ENCODE data around the gene COASY.
"Not testable (repeated sequence)": the region's sequence is repeated elsewhere in the genome, so short reads cannot be mapped to it uniquely, and the experiment has no call there.

The COASY gene

DNA sequence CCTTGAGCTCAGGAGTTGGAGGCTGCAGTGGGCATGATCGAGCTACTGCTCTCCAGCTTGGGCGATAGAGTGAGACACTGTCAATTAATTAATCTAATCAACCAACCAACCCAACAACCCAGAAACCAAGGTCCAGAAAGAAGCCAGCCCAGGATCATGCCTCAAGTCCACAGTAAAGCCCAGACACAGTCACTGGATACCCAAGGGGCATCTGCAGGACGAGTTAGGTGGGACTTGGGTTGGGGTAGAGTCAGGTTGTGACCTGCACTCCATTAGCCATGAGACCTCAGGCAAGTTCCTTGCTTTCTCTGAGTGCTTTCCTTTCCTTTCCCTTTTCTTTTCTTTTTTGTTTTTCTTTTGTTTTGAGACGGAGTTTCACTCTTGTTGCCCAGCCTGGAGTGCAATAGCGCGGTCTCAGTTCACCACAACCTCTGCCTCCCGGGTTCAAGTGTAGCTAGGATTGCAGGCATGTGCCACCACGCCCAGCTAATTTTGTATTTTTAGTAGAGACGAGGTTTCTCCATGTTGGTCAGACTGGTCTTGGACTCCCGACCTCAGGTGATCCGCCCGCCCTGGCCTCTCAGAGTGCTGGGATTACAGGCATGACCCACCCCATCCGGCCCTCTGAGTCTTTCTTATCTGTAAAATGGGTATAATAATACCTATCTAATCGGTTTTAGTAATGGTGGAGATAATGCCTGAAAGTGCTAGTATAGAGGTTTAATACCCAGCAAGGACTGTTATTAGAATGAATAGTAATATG lies 12.8 kb upstream of the COASY start:
- in situ Hi-C loops (cut with MboI; ENCODE audit: low sequenced_read_pairs): no loop called here

DNA sequence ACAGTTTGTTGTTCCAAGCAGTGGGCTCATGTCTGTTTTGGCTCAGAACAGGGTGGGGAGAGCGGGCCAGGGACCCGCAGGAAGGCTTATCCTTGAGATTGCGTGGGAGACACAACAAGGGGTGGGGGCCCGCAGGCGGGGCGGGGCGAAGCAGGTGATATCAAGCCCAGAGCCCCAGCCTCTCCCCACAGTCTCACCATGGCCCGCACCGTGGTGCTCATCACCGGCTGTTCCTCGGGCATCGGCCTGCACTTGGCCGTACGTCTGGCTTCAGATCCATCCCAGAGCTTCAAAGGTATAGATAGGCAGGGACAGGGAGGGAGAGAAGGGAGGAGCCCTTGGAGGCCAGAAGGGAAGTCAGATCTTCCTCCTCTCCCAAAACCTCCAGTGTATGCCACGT lies 9.2 kb upstream of the COASY start, which contains the start of gene HSD17B1:
HSD17B1 (plus strand) TSS at position 188 of the 400 bp plus-strand sequence; CDS start at position 199, 11 bp downstream.
- in situ Hi-C loops (cut with MboI; ENCODE audit: low sequenced_read_pairs): not testable (repeated sequence)

DNA sequence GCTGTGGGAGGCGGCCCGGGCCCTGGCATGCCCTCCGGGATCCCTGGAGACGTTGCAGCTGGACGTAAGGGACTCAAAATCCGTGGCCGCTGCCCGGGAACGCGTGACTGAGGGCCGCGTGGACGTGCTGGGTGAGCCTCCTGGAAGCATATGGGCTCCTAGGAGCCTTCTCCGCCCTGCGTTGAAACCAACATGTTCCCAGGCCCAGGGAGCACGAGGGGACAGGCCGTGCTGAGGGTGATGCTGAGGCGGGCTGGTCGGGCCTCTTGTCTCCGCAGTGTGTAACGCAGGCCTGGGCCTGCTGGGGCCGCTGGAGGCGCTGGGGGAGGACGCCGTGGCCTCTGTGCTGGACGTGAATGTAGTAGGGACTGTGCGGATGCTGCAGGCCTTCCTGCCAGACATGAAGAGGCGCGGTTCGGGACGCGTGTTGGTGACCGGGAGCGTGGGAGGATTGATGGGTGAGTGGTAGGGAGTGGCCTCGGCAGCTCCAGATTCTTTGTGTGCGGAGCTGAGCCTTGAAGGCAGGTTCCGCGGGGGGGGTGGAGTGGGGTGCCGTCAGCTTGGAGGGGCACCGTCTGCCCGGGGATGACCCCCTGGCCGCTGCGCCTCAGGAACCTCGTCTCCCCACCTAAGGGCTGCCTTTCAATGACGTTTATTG lies 8.7 kb upstream of the COASY start:
- in situ Hi-C loops (cut with MboI; ENCODE audit: low sequenced_read_pairs): no loop called here

DNA sequence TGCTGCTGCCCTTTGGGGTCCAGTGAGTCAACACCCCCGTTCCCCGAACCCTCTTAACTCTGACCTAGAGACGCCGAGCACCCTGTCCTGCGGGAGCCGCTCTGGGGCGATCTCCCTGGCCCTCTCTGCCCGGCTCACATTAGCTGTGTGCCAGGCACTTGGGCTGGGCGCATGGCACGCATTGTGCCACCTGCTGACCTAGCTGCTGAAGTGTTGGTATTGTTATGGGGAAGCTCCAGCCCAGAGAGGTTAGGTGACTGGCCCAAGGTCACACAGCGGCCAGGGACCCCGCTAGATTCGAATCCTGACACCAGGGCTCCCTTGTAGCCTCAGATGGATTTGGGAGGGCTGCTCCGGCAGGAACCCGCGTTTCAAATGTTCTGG lies 8.1 kb upstream of the COASY start:
- in situ Hi-C loops (cut with MboI; ENCODE audit: low sequenced_read_pairs): no loop called here

DNA sequence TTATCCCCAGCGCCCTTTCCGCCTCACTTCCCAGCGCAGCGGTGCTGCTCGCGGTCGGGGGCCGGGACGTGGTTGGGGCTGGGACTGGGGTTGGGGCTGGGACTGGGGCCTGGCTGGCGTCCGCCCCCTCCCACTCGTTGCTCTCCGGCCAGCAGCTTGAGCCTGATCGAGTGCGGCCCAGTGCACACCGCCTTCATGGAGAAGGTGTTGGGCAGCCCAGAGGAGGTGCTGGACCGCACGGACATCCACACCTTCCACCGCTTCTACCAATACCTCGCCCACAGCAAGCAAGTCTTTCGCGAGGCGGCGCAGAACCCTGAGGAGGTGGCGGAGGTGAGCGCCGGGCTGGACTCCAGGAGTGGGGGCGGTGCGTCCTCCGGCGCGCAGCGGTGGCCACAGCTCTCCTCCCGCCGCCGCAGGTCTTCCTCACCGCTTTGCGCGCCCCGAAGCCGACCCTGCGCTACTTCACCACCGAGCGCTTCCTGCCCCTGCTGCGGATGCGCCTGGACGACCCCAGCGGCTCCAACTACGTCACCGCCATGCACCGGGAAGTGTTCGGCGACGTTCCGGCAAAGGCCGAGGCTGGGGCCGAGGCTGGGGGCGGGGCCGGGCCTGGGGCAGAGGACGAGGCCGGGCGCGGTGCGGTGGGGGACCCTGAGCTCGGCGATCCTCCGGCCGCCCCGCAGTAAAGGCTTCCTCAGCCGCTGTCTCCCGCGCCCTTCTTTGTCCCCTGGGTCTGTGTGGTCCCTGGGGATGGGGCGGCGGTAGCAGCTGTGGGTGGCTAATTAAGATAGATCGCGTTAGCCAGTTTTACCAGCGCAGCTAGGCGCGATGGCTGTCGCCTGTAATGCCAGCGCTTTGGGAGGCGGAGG lies 7.5 kb upstream of the COASY start:
- in situ Hi-C loops (cut with MboI; ENCODE audit: low sequenced_read_pairs): no loop called here

DNA sequence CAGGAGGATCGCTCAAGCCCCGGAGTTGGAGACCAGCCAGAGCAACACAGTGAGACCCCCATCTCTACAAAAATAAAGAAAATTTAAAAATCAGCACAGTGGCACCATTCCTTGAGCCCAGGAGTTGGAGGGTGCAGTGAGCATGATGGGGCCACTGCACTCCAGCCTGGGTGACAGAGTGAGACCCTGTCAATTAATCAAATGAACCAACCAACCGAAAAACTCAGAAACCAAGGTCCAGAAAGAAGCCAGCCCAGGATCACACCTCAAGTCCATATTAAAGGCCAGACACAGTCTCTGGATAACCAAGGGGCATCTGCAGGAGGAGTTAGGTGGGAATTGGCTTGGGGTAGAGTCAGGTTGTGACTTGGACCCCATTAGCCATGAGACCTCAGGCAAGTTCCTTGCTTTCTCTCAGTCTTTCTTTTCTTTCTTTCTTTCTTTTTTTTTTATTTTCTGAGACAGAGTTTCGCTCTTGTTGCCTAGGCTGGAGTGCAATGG lies 6.8 kb upstream of the COASY start:
- in situ Hi-C loops (cut with MboI; ENCODE audit: low sequenced_read_pairs): no loop called here

DNA sequence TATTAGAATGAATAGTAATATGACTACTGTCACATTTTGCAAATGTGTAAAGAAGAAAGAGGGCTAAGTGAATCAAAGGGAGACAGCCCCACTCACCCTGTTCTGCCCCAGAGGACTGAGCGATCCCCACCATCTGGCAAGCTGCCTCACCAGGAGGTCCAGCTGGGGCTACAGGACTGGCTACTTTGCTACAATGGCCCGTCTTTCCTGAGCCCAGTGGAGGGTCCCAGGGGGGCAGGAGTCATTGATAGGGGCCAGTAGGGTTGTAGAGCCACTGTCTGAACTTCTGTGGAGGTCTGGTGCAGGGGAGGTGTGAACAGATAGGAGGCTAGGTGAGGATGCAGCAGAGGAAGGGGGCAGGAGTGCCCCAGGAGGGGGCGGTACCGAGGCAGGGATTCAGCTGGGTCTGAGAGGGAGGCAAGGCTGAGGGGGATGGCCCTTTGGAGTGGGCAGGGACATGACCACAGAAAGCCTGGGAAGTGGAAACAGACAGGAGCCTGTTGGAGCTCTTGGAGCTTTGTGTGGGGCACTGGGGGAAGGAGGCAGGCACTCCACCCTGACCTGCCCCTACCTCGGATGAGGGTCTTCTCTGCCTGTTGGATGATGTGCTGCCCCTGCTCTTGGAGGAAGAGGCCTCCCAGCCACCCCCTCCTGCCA lies 5.9 kb upstream of the COASY start:
- in situ Hi-C loops (cut with MboI; ENCODE audit: low sequenced_read_pairs): not testable (repeated sequence)

DNA sequence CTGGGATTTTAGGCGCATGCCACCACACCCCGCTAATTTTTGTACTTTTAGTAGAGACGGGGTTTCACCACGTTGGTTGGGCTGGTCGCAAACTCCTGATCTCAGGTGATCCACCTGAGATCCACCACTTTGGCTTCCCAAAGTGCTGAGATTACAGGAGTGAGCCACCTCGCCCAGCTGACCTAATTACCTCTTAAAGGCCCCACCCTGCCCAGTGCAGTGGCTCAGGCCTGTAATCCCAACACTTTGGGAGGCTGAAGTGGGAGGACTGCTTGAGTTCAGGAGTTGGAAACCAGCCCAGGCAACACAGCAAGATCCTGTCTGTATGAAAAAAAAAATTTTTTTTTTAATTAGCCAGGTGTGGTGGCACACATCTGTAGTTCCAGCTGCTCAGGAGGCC lies 2.9 kb upstream of the COASY start:
- in situ Hi-C loops (cut with MboI; ENCODE audit: low sequenced_read_pairs): no loop called here

DNA sequence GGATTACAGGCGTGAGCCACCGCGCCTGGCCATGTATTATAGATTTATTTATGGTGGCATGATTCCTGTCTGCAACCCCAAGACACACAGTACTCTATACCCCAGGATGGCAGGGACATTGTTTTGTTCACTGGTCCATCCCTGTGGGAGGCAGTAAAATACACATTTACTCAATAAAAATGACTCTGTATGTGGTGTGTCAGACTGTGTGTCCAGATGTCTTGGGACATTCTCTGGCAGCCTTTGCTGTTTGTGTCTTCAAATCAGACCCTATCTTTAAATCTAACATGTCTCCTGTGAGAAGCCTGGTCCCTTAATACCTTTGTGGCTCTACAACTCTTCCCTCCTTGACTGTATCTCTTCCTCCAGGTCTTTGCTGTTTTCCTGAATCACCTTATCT lies 1.7 kb upstream of the COASY start:
- in situ Hi-C loops (cut with MboI; ENCODE audit: low sequenced_read_pairs): no loop called here

DNA sequence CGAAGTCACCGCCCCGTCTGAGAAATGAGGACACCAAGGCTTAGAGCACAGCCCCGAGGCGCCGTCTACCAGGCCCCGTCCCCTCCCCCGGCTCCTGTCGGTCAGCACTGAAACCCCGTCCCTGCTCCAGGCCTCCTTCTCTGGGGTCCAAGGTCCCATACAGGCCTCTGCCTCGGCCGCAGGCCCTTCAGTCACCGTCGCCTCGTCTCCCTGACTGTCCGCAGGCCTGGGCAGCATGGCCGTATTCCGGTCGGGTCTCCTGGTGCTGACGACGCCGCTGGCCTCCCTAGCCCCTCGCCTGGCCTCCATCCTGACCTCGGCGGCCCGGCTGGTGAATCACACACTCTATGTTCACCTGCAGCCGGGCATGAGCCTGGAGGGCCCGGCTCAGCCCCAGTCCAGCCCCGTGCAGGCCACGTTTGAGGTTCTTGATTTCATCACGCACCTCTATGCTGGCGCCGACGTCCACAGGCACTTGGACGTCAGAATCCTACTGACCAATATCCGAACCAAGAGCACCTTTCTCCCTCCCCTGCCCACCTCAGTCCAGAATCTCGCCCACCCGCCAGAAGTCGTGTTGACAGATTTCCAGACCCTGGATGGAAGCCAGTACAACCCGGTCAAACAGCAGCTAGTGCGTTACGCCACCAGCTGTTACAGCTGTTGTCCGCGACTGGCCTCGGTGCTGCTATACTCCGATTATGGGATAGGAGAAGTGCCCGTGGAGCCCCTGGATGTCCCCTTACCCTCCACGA lies 617 bp downstream of the COASY start:
- in situ Hi-C loops (cut with MboI; ENCODE audit: low sequenced_read_pairs): no loop called here

DNA sequence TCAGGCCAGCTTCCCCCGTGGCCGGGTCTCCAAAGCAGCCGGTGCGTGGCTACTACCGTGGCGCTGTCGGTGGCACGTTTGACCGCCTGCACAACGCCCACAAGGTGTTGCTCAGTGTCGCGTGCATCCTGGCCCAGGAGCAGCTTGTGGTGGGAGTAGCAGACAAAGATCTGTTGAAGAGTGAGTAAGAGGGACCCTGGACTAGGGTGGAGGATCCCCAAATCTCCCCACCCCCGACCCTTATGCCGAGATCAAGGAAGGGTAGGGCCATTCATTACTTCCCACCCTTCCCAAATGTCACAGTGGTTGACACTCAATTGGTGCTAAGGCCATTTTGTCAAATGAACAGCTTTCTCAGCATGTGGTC lies 1.2 kb downstream of the COASY start:
- in situ Hi-C loops (cut with MboI; ENCODE audit: low sequenced_read_pairs): no loop called here

DNA sequence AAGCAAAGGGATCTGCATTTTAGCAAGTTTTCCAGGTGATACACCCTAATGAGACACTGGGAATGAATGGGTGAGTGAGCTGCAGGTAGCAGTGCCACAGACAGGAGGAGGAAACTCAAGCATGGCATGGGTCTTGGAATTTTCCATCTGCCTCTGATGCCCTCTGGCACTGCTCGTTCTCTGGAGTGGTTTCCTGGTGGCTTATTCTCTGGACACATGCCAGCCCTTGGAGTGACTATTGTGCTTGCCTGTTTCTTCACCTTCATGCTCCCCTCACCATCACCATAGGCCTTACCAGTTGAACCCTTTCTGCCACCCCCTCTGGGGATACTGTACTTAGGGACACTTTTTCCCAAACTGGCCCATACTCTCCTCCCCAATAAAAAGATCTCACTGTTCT lies 1.6 kb downstream of the COASY start:
- in situ Hi-C loops (cut with MboI; ENCODE audit: low sequenced_read_pairs): no loop called here

DNA sequence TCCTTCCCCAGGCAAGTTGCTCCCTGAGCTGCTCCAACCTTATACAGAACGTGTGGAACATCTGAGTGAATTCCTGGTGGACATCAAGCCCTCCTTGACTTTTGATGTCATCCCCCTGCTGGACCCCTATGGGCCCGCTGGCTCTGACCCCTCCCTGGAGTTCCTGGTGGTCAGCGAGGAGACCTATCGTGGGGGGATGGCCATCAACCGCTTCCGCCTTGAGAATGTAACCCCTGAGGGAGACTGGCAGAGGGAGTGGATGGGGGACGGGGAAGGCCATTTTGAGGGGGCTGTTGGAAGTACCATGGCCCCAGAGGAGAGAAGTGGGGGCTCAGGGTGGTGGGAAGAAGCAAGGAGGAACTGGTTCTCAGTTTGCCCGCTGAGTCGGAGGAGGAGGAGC lies 2.0 kb downstream of the COASY start:
- in situ Hi-C loops (cut with MboI; ENCODE audit: low sequenced_read_pairs): no loop called here

DNA sequence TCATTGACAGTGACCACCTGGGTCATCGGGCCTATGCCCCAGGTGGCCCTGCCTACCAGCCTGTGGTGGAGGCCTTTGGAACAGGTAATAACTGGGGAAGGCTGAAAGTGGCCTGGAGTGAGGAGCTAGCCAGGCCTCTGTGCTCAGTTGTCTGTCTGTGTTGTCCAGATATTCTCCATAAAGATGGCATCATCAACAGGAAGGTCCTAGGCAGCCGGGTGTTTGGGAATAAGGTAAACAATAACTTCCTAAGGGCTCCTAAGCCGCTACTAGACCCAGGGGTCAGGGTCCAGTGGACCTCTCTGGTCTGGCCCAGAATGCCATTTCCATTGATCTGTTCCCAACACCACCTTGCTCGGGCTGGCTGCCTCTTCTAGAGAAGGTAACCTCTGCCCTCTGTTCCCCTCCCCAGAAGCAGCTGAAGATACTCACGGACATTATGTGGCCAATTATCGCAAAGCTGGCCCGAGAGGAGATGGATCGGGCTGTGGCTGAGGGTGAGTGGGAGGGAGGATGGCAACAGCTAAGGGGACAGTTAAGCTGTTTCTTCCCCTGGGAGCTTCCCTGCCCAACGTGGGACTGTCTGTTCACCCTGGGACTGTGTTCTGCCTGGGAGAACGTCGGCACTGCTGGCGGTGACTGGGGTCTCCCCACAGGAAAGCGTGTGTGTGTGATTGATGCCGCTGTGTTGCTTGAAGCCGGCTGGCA lies 3.0 kb downstream of the COASY start:
- in situ Hi-C loops (cut with MboI; ENCODE audit: low sequenced_read_pairs): no loop called here

DNA sequence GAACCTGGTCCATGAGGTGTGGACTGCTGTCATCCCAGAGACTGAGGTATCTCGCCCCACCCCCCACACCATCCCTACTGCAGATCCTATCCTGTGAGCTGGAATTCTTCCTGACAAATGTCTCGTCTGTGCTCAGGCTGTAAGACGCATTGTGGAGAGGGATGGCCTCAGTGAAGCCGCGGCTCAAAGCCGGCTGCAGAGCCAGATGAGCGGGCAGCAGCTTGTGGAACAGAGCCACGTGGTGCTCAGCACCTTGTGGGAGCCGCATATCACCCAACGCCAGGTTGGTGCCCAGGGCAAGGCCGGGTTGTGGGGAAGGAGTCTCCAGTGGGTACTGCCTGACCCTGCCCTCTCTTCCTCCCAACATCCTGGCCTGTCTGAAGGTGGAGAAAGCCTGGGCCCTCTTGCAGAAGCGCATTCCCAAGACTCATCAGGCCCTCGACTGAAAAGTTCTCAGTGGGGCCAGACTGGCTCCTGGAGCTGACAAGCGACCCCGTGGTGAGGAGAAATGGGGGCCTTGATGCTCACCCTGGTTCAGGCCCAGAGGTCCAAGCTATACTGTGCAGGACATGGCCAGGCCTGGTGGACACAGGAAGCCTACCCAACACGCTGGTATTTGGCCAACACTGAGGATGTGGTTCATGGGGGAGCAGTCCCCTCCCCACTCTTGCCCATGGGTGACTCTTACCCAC lies 3.7 kb downstream of the COASY start:
- in situ Hi-C loops (cut with MboI; ENCODE audit: low sequenced_read_pairs): no loop called here

DNA sequence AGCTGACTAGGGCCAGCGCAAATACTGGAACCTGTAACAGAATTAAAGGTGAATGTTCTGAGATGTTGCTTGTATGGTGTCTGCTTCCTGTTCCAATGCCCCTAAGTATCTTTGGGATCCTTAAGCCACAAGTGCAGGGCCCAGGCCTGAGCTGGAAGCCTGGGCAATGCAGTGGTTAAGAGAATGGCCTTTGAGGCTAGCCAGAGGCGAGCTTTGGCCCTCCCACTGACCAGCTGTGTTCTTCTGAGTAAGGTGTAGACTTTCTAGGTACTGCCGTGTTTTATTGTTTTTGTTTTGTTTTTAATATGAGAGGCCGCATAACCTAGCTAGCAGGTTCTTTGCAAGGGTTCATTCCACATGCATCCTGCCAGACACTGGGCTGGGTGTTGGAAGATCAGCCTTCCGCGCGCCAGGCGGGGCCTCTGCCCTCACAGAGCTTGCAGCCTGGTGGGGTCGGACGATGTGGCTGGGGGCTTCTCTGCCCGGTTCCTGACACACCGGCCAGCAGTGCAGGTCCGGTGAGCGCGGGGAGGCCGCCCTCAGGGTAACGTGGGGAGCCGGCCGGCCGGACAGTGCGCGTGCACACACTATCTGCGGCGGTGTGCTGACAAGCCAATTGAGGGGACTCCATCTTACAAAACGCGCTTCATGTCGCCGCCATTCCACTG lies 4.4 kb downstream of the COASY start:
- in situ Hi-C loops (cut with MboI; ENCODE audit: low sequenced_read_pairs): no loop called here

DNA sequence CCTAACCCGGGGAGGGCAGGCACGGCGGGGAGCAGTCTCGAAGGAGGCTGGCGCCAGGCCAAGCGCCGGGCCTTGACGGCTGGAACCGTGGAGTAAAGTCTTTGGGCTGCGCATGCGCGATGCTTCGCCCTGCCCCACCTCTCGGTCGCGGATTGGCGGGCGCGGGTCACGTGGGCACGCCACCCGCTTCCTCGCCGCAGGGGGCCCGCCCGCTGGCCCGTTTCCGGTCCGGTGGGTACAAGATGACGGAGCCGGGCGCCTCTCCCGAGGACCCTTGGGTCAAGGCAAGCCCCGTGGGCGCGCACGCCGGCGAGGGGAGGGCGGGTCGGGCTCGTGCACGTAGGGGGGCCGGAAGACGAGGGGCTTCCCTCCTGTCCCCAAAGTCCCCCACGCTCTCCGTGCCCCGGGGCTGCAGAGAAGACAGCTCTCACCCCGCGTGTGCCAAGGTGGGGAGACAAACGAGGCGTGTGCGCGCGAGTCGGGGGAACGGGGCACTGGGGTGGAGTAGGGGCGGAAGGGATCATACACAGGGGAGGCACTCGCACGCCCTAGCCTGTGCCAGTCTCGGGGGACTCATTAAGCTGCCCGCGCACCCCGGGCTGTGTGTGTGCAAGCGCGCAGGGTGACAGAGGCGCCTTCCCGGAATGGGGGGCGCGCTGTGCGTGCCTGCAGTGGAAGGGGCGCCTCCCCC lies 5.1 kb downstream of the COASY start, which contains the start of gene MLX:
MLX (plus strand) TSS at position 218 of the 691 bp plus-strand sequence; CDS start at position 243, 25 bp downstream.
- in situ Hi-C loops (cut with MboI; ENCODE audit: low sequenced_read_pairs): no loop called here
